OCI-LY7 (cell line): ENCODE results near the gene GRB7.

Experiments
- EZH2phosphoT487 ChIP-seq: fragments of 200-600 bp; sonication (generic); IDR thresholded peaks from 2 replicates; pipeline ENCODE4 v1.6.1; 2018; ENCODE audit warnings: low read depth, borderline replicate concordance, mild to moderate bottlenecking, mixed run types, antibody characterized with exemption, low read length, moderate library complexity, mixed read lengths
- TF ChIP-seq, protein P1 (sequence below): fragments of 200-600 bp; sonication (generic); conservative IDR thresholded peaks from 2 replicates; pipeline ENCODE4 v1.5.1; 2014; ENCODE audit warnings: mild to moderate bottlenecking, antibody characterized with exemption, low read length, moderate library complexity, mixed read lengths

DNA sequence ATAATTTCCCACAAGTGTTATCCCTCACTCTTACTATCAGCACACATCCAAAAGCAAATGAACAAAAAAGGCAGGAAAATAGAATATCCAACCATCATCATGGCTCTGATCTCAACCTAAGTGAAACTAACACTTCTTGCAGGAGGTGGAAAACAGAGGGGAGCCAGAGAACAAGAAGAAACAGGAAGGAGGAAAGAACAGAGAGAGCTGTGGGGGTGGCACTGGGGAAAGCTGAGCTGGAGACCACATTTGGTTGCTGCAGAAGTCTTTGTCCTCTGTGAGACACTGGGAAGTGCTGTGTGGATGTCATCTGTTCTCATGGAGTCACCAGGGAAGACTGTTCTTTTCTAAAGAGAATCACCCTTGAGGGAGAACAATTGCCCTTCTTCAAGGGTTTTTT is 34.7 kb downstream of the GRB7 start:
- TF ChIP-seq, protein P1, sequence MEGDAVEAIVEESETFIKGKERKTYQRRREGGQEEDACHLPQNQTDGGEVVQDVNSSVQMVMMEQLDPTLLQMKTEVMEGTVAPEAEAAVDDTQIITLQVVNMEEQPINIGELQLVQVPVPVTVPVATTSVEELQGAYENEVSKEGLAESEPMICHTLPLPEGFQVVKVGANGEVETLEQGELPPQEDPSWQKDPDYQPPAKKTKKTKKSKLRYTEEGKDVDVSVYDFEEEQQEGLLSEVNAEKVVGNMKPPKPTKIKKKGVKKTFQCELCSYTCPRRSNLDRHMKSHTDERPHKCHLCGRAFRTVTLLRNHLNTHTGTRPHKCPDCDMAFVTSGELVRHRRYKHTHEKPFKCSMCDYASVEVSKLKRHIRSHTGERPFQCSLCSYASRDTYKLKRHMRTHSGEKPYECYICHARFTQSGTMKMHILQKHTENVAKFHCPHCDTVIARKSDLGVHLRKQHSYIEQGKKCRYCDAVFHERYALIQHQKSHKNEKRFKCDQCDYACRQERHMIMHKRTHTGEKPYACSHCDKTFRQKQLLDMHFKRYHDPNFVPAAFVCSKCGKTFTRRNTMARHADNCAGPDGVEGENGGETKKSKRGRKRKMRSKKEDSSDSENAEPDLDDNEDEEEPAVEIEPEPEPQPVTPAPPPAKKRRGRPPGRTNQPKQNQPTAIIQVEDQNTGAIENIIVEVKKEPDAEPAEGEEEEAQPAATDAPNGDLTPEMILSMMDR: no peak
- no peak for TF ChIP-seq EZH2phosphoT487
